IPS DF 4.7 (cell line): ENCODE results near the gene MISP.
"Not testable (repeated sequence)": the region's sequence is repeated elsewhere in the genome, so short reads cannot be mapped to it uniquely, and the experiment has no call there.

ENCODE experiments used
- DNase-seq: peaks from one replicate; pipeline ENCODE4 v3.0.0-alpha.2; 2013; ENCODE audit warnings: low spot score; ENCODE audit errors: extremely low read depth

Gene MISP

GRCh38 chr19:725461-726089, 25.3 kb upstream of the MISP start:
- DNase-seq: no peak

GRCh38 chr19:726993-727956, 23.6 kb upstream of the MISP start:
- no peak for DNase-seq

GRCh38 chr19:728011-728410, 22.9 kb upstream of the MISP start:
- DNase-seq: no peak

- DNase-seq: not testable (repeated sequence)
These were observed 21.3 kb upstream of the MISP start for GRCh38 chr19:729564-729963.

- no peak for DNase-seq
These were observed 20.8 kb upstream of the MISP start for GRCh38 chr19:729965-730668.

GRCh38 chr19:731000-731399, 19.9 kb upstream of the MISP start:
- DNase-seq: no peak

- DNase-seq: no peak
These were observed 18.5 kb upstream of the MISP start for GRCh38 chr19:732148-733069.

- no peak for DNase-seq
These were observed 16.2 kb upstream of the MISP start for GRCh38 chr19:734716-735115.

- no peak for DNase-seq
These were observed 14.8 kb upstream of the MISP start for GRCh38 chr19:736125-736524.

- no peak for DNase-seq
These were observed 13.3 kb upstream of the MISP start for GRCh38 chr19:737591-738093.

GRCh38 chr19:738509-739128, 12.3 kb upstream of the MISP start:
- DNase-seq: no peak

GRCh38 chr19:739998-740715, 10.8 kb upstream of the MISP start:
- no peak for DNase-seq

GRCh38 chr19:740816-741505, 10.0 kb upstream of the MISP start:
- not testable (repeated sequence) for DNase-seq

- no peak for DNase-seq
These were observed 9.3 kb upstream of the MISP start for GRCh38 chr19:741506-742131.

GRCh38 chr19:742540-743075, 8.3 kb upstream of the MISP start:
- DNase-seq: no peak

GRCh38 chr19:743168-743687, 7.7 kb upstream of the MISP start:
- no peak for DNase-seq

GRCh38 chr19:745138-745537, 5.8 kb upstream of the MISP start:
- DNase-seq: not testable (repeated sequence)

- DNase-seq: no peak
These were observed 4.6 kb upstream of the MISP start for GRCh38 chr19:746208-746819.
